GM04504 (cell line): ENCODE measurements around the gene SESN1.
A peak's percentile ranks its signal among the peaks of the same experiment; 100 is the strongest.
"Not testable (repeated sequence)": the region's sequence is repeated elsewhere in the genome, so short reads cannot be mapped to it uniquely, and the experiment has no call there.

ENCODE experiments used
- DNase-seq: peaks from one replicate; pipeline ENCODE4 v3.0.0-alpha.2; 2012; ENCODE audit warnings: low read depth

The SESN1 gene

GRCh38 chr6:109094416-109095035 is at the start of gene SESN1:
SESN1 (minus strand) TSS chr6:109094846; CDS start chr6:109094073, 773 bp downstream.
- DNase-seq = peak; percentile 87

- DNase-seq = no peak
Measured at GRCh38 chr6:109143191-109143590, 48.5 kb upstream of the SESN1 start.

GRCh38 chr6:109142067-109142466 is 47.4 kb upstream of the SESN1 start:
- DNase-seq = not testable (repeated sequence)

- no peak for DNase-seq
Measured at GRCh38 chr6:109139109-109139508, 44.5 kb upstream of the SESN1 start.

- DNase-seq = not testable (repeated sequence)
Measured at GRCh38 chr6:109136530-109136929, 41.9 kb upstream of the SESN1 start.

GRCh38 chr6:109136039-109136438 is 41.4 kb upstream of the SESN1 start:
- not testable (repeated sequence) for DNase-seq

- not testable (repeated sequence) for DNase-seq
Measured at GRCh38 chr6:109135600-109135999, 41.0 kb upstream of the SESN1 start.

GRCh38 chr6:109130065-109130464 is 35.4 kb upstream of the SESN1 start:
- no peak for DNase-seq

- DNase-seq = no peak
Measured at GRCh38 chr6:109125504-109125903, 30.9 kb upstream of the SESN1 start.

GRCh38 chr6:109124219-109124618 is 29.6 kb upstream of the SESN1 start:
- no peak for DNase-seq

GRCh38 chr6:109121411-109121810 is 26.8 kb upstream of the SESN1 start:
- no peak for DNase-seq

GRCh38 chr6:109118871-109119354 is 24.3 kb upstream of the SESN1 start:
- no peak for DNase-seq

- no peak for DNase-seq
Measured at GRCh38 chr6:109118337-109118736, 23.7 kb upstream of the SESN1 start.

GRCh38 chr6:109117346-109118035 is 22.8 kb upstream of the SESN1 start:
- DNase-seq = no peak

- DNase-seq = not testable (repeated sequence)
Measured at GRCh38 chr6:109112663-109113062, 18.0 kb upstream of the SESN1 start.

- DNase-seq = not testable (repeated sequence)
Measured at GRCh38 chr6:109109663-109110062, 15.0 kb upstream of the SESN1 start.

GRCh38 chr6:109105681-109106080 is 11.0 kb upstream of the SESN1 start:
- no peak for DNase-seq

GRCh38 chr6:109104512-109104911 is 9.9 kb upstream of the SESN1 start:
- DNase-seq = no peak

- DNase-seq = no peak
Measured at GRCh38 chr6:109103942-109104341, 9.3 kb upstream of the SESN1 start.

GRCh38 chr6:109102762-109103161 is 8.1 kb upstream of the SESN1 start:
- DNase-seq = no peak

GRCh38 chr6:109097661-109098060 is 3.0 kb upstream of the SESN1 start:
- DNase-seq = no peak

- DNase-seq = no peak
Measured at GRCh38 chr6:109096208-109096607, 1.6 kb upstream of the SESN1 start.

GRCh38 chr6:109095835-109096084 is 1.1 kb upstream of the SESN1 start:
- DNase-seq = no peak
